ENCODE results near the gene CBLN2.

The CBLN2 gene

GRCh38 chr18:72544092-72544886, at the start of gene CBLN2:
Gene CBLN2, minus strand, starts transcription at chr18:72544342. Its CDS starts 2,182 bp downstream, at chr18:72542160.
- H3K4me3 ChIP-seq (ENCODE audit: low read depth, low read length) = peak within 1 kb of the TSS; percentile 10

GRCh38 chr18:72588360-72588759, 44.2 kb upstream of the CBLN2 start:
- no peak overlapping the region for H3K4me3 ChIP-seq (ENCODE audit: low read depth, low read length)

GRCh38 chr18:72584787-72585186, 40.6 kb upstream of the CBLN2 start:
- H3K4me3 ChIP-seq (ENCODE audit: low read depth, low read length) = no peak overlapping the region

GRCh38 chr18:72581976-72582375, 37.8 kb upstream of the CBLN2 start:
- no peak overlapping the region for H3K4me3 ChIP-seq (ENCODE audit: low read depth, low read length)

GRCh38 chr18:72572896-72573295, 28.8 kb upstream of the CBLN2 start:
- no peak overlapping the region for H3K4me3 ChIP-seq (ENCODE audit: low read depth, low read length)

- no peak overlapping the region for H3K4me3 ChIP-seq (ENCODE audit: low read depth, low read length)
Measured at GRCh38 chr18:72566290-72566689, 22.1 kb upstream of the CBLN2 start.

GRCh38 chr18:72555968-72556367, 11.8 kb upstream of the CBLN2 start:
- no peak overlapping the region for H3K4me3 ChIP-seq (ENCODE audit: low read depth, low read length)

- no peak overlapping the region for H3K4me3 ChIP-seq (ENCODE audit: low read depth, low read length)
Measured at GRCh38 chr18:72555101-72555500, 11.0 kb upstream of the CBLN2 start.

- peak overlapping the region; percentile 10 for H3K4me3 ChIP-seq (ENCODE audit: low read depth, low read length)
Measured at GRCh38 chr18:72543357-72544055, 636 bp downstream of the CBLN2 start.

GRCh38 chr18:72542984-72543356, 1.2 kb downstream of the CBLN2 start:
- peak overlapping the region; percentile 10 for H3K4me3 ChIP-seq (ENCODE audit: low read depth, low read length)

- peak overlapping the region; percentile 20 for H3K4me3 ChIP-seq (ENCODE audit: low read depth, low read length)
Measured at GRCh38 chr18:72542342-72542741, 1.8 kb downstream of the CBLN2 start.

GRCh38 chr18:72541871-72542332, 2.2 kb downstream of the CBLN2 start:
- peak overlapping the region; percentile 41 for H3K4me3 ChIP-seq (ENCODE audit: low read depth, low read length)

- H3K4me3 ChIP-seq (ENCODE audit: low read depth, low read length) = no peak overlapping the region
Measured at GRCh38 chr18:72539901-72540300, 4.2 kb downstream of the CBLN2 start.

GRCh38 chr18:72530622-72531021, 13.5 kb downstream of the CBLN2 start:
- no peak overlapping the region for H3K4me3 ChIP-seq (ENCODE audit: low read depth, low read length)

- no peak overlapping the region for H3K4me3 ChIP-seq (ENCODE audit: low read depth, low read length)
Measured at GRCh38 chr18:72504866-72505265, 39.3 kb downstream of the CBLN2 start.

- no peak overlapping the region for H3K4me3 ChIP-seq (ENCODE audit: low read depth, low read length)
Measured at GRCh38 chr18:72502671-72503431, 41.3 kb downstream of the CBLN2 start.

GRCh38 chr18:72492497-72492896, 51.6 kb downstream of the CBLN2 start:
- no peak overlapping the region for H3K4me3 ChIP-seq (ENCODE audit: low read depth, low read length)

Data from iPS-11a (cell line).